ENCODE results near the gene CNTNAP4.

- TF ChIP-seq ATF3 (CRISPR knock-in tag; conservative IDR thresholded peaks at IDR 0.05): no peak
- TF ChIP-seq USF1 (CRISPR knock-in tag; IDR thresholded peaks at IDR 0.05): no peak
- TF ChIP-seq CTCF (IDR thresholded peaks at IDR 0.05): no peak
Observed at GRCh38 chr16:76486740-76487139, 209.5 kb downstream of the CNTNAP4 start.

Measured in WTC11 (cell line).